Uterus (tissue), 4 donors: ENCODE measurements around the gene GRIK3. TPM values are rescaled to one million over a fixed set of nuclear protein-coding genes. Genes with fewer than 3 reads are reported as not detected.

Source experiments
- DNase-seq, 2 donors: peaks; one replicate each; pipeline ENCODE4 v3.0.0-alpha.2; 2019 to 2020
- H3K27ac ChIP-seq, 2 donors: fragments of 200-600 bp; sonication (generic); 1 replicate in 1 of 2; 2 replicates in 1 of 2; pipeline ENCODE4 v1.5.1; 2016 to 2018
- H3K27me3 ChIP-seq, 2 donors: fragments of 200-600 bp; sonication (generic); one replicate each; pipeline ENCODE4 v1.5.1; 2018 to 2019; ENCODE audit warnings: control low read depth in 1 of 2
- H3K36me3 ChIP-seq, 2 donors: fragments of 200-600 bp; sonication (generic); one replicate each; pipeline ENCODE4 v1.5.1; 2019; ENCODE audit warnings: control low read depth in 1 of 2
- H3K4me1 ChIP-seq, 2 donors: fragments of 200-600 bp; sonication (generic); one replicate each; pipeline ENCODE4 v1.5.1; 2018 to 2019; ENCODE audit warnings: control low read depth in 1 of 2
- H3K4me3 ChIP-seq, 2 donors: fragments of 200-600 bp; sonication (generic); 1 replicate in 1 of 2; 2 replicates in 1 of 2; pipeline ENCODE4 v1.5.1; 2018 to 2019; ENCODE audit warnings: mild to moderate bottlenecking in 1 of 2
- H3K9me3 ChIP-seq, 2 donors: fragments of 200-600 bp; sonication (generic); one replicate each; pipeline ENCODE4 v1.5.1; 2019; ENCODE audit warnings: control low read depth in 1 of 2
- CTCF ChIP-seq, 4 experiments: fragments of 200-600 bp in 2 of 4; fragments of 450-650 bp in 2 of 4; sonication (generic) in 2 of 4; IDR thresholded peaks; one replicate each; pipeline ENCODE4 v1.5.1; 2016 to 2019; ENCODE audit warnings: antibody characterized with exemption in 4 of 4, mild to moderate bottlenecking in 2 of 4, moderate library complexity in 1 of 4
- POLR2A ChIP-seq, 2 donors: fragments of 450-650 bp; IDR thresholded peaks; one replicate each; pipeline ENCODE4 v1.6.1; 2016; ENCODE audit warnings: antibody characterized with exemption in 2 of 2, mild to moderate bottlenecking in 1 of 2, moderate library complexity in 1 of 2
- intact Hi-C: fragments of 100-400 bp; cut with DNase I; formaldehyde crosslinking; loops from one replicate; pipeline ENCODE4 v1.15.1; 2023; ENCODE audit warnings: low total_unique reads
- total RNA-seq, 4 donors: library from RNA; depleted of rRNA in 3 of 4; stranded (reverse); fragments of >200 nt in 3 of 4; gene quantifications; one replicate each; pipeline versions ENCODE4 v1.1.0 to v1.2.4, GENCODE V29; 2014 to 2023
- donor health status: DM: yes; HTN: yes; CAD: no.

Gene GRIK3
- total RNA-seq, 4 donors from 2014 or later = 0.52 to 1.6 TPM; not detected in 2

- Histone ChIP-seq H3K27me3 (no peaks in the 10 kb centered on the region), H3K4me1 (no peaks in the 10 kb centered on the region), H3K27ac (no peak overlapping the region), H3K4me3 (no peak overlapping the region), H3K9me3 (no peaks in the 10 kb centered on the region), H3K36me3 (no peaks in the 10 kb centered on the region)
- intact Hi-C loops = no loop called here
- DNase-seq = no peak
- no peak for TF ChIP-seq POLR2A (IDR thresholded peaks at IDR 0.05)
Observed at GRCh38 chr1:37069406-37069805, 35.1 kb upstream of the GRIK3 start.

GRCh38 chr1:37068897-37069296, 34.6 kb upstream of the GRIK3 start:
- Histone ChIP-seq H3K27me3 (no peaks in the 10 kb centered on the region), H3K9me3 (no peaks in the 10 kb centered on the region)
- intact Hi-C loops = no loop called here

GRCh38 chr1:37068260-37068659, 33.9 kb upstream of the GRIK3 start:
- no peaks in the 10 kb centered on the region for H3K27me3 ChIP-seq
- no peaks in the 10 kb centered on the region for H3K9me3 ChIP-seq
- H3K27ac ChIP-seq = no peak overlapping the region
- no peaks in the 10 kb centered on the region for H3K36me3 ChIP-seq
- no peaks in the 10 kb centered on the region for H3K4me1 ChIP-seq
- intact Hi-C loops = no loop called here
- no peak for DNase-seq
- TF ChIP-seq POLR2A (IDR thresholded peaks at IDR 0.05) = no peak
- no peak for TF ChIP-seq CTCF (IDR thresholded peaks at IDR 0.05)
- no peak overlapping the region for H3K4me3 ChIP-seq

More at GRCh38 chr1:37068897-37069296, 34.6 kb upstream of the GRIK3 start:
- Histone ChIP-seq H3K36me3 (no peaks in the 10 kb centered on the region), H3K4me3 (no peak overlapping the region), H3K27ac (no peak overlapping the region), H3K4me1 (no peaks in the 10 kb centered on the region)
- TF ChIP-seq CTCF (IDR thresholded peaks at IDR 0.05) (no peak), POLR2A (IDR thresholded peaks at IDR 0.05) (no peak)
- no peak for DNase-seq

- no peaks in the 10 kb centered on the region for H3K27me3 ChIP-seq
- no peak for DNase-seq
- no peak for TF ChIP-seq POLR2A (IDR thresholded peaks at IDR 0.05)
- no peak for TF ChIP-seq CTCF (IDR thresholded peaks at IDR 0.05)
- H3K4me3 ChIP-seq = no peak overlapping the region
- no peaks in the 10 kb centered on the region for H3K4me1 ChIP-seq
- no peaks in the 10 kb centered on the region for H3K9me3 ChIP-seq
- no peaks in the 10 kb centered on the region for H3K36me3 ChIP-seq
- H3K27ac ChIP-seq = no peak overlapping the region
- intact Hi-C loops = no loop called here
Observed at GRCh38 chr1:37064039-37064438, 29.7 kb upstream of the GRIK3 start.

GRCh38 chr1:37059346-37059745, 25.0 kb upstream of the GRIK3 start:
- TF ChIP-seq CTCF (IDR thresholded peaks at IDR 0.05) (no peak), POLR2A (IDR thresholded peaks at IDR 0.05) (no peak)
- intact Hi-C loops = no loop called here
- no peak for DNase-seq
- no peak overlapping the region for H3K27ac ChIP-seq
- H3K4me3 ChIP-seq = no peak overlapping the region
- H3K9me3 ChIP-seq = no peaks in the 10 kb centered on the region
- no peaks in the 10 kb centered on the region for H3K36me3 ChIP-seq
- H3K4me1 ChIP-seq = no peaks in the 10 kb centered on the region
- H3K27me3 ChIP-seq = no peaks in the 10 kb centered on the region

- H3K4me3 ChIP-seq = no peak overlapping the region
- no peaks in the 10 kb centered on the region for H3K4me1 ChIP-seq
- no peaks in the 10 kb centered on the region for H3K36me3 ChIP-seq
- H3K9me3 ChIP-seq = no peaks in the 10 kb centered on the region
- no peak overlapping the region for H3K27ac ChIP-seq
- TF ChIP-seq POLR2A (IDR thresholded peaks at IDR 0.05) (no peak), CTCF (IDR thresholded peaks at IDR 0.05) (no peak)
- no peaks in the 10 kb centered on the region for H3K27me3 ChIP-seq
- DNase-seq = no peak
- intact Hi-C loops = no loop called here
Observed at GRCh38 chr1:37058424-37058988, 24.2 kb upstream of the GRIK3 start.
